ENCODE results near the gene KIF19. TPM values are rescaled to one million over a fixed set of nuclear protein-coding genes. Genes with fewer than 3 reads are reported as not detected.

KIF19 gene
- total and polyA plus RNA-seq, 10 of the 15 experiments (the other 5 are each of a cell fraction or from before 2014, with no cell fraction given): 0.06 to 0.07 TPM; not detected in 8

GRCh38 chr17:74390680-74391653 lies 64.9 kb downstream of the KIF19 start:
- H3K4me2 ChIP-seq (ENCODE audit: control insufficient read depth, insufficient read depth): no peak overlapping the region
- no peak for FAIRE-seq
- BruUV-seq (replicated peaks): no TSS peak
- 40% methylated on average over 11 of the region's 11 CpGs for WGBS (ENCODE audit: insufficient coverage, insufficient replicate concordance, low lambda C conversion rate, missing lambda C conversion rate)
- DNase-seq (ENCODE audit: low read depth, low spot score): no peak
- in situ Hi-C loops (cut with MboI): no loop called here
- H3K4me1 ChIP-seq (ENCODE audit: control insufficient read depth, insufficient read depth, low read length): no peaks in the 10 kb centered on the region
- ChIA-PET SMC1A (ENCODE audit: uncharacterized antibody, unreplicated experiment) (interaction anchor here (1.0 to 1.5 kb wide), 4 partner anchors 46 to 105 kb away, joined by 3 to 5 read pairs (median 4); no protein-coding TSS in a partner anchor), CTCF (interaction anchor here (0.7 to 2.1 kb wide), 7 partner anchors 12 to 176 kb away, joined by 3 to 7 read pairs (median 4); no protein-coding TSS in a partner anchor), POLR2A (interaction anchor here (0.6 kb wide), 1 partner anchor 67 kb away, joined by 3 read pairs; no protein-coding TSS in a partner anchor), RAD21 (ENCODE audit: unreplicated experiment) (interaction anchor here (0.7 to 1.8 kb wide), 4 partner anchors 10 to 141 kb away, joined by 3 to 6 read pairs (median 4); no protein-coding TSS in a partner anchor)
- H3K9me3 ChIP-seq (replicated peaks; ENCODE audit: control insufficient read depth, insufficient read depth, low read length): no peaks in the 10 kb centered on the region
- intact Hi-C loops (cut with micrococcal nuclease; ENCODE audit: unreplicated experiment): no loop called here
- H3K4me3 ChIP-seq: no peak overlapping the region
- no peak overlapping the region for H3K9ac ChIP-seq (ENCODE audit: control insufficient read depth, insufficient read depth, low read length)
- ATAC-seq: no peak
- H3K27ac ChIP-seq (ENCODE audit: control insufficient read depth, insufficient read depth): no peak overlapping the region
- TF ChIP-seq IRF3 (IDR thresholded peaks at IDR 0.05): no peak
- TF ChIP-seq DPF2 (IDR thresholded peaks at IDR 0.05): no peak
- H4K20me1 ChIP-seq (ENCODE audit: control insufficient read depth, insufficient read depth): no peaks in the 10 kb centered on the region
- no peaks in the 10 kb centered on the region; a peak in 1 of 4 replicates for H3K27me3 ChIP-seq (replicated peaks in 1 of 2; ENCODE audit: control insufficient read depth in 2 of 2, insufficient read depth in 2 of 2, low read length in 1 of 2)
- no peak overlapping the region for H2AFZ ChIP-seq (ENCODE audit: control insufficient read depth, low read depth, low read length)
- no peaks in the 10 kb centered on the region for H3K36me3 ChIP-seq (ENCODE audit: control insufficient read depth in 2 of 2, insufficient read depth in 2 of 2, low read length in 1 of 2)
- H3K79me2 ChIP-seq (ENCODE audit: control insufficient read depth, insufficient read depth, low read length): no peaks in the 10 kb centered on the region

GRCh38 chr17:74391771-74392170 lies 65.7 kb downstream of the KIF19 start:
- TF ChIP-seq TCF3 (IDR thresholded peaks at IDR 0.05; ENCODE audit: borderline replicate concordance, insufficient read depth, low read depth, low read length) (no peak), HDAC2 (IDR thresholded peaks at IDR 0.05) (no peak), E2F8 (IDR thresholded peaks at IDR 0.05; ENCODE audit: low read depth, partially characterized antibody) (no peak), LARP7 (IDR thresholded peaks at IDR 0.05) (no peak), BCL11A (IDR thresholded peaks at IDR 0.05; ENCODE audit: low read depth, low read length) (no peak)
- in situ Hi-C loops (cut with MboI) (no loop called here), intact Hi-C loops (cut with micrococcal nuclease; ENCODE audit: unreplicated experiment) (no loop called here)
- FAIRE-seq (no peak), DNase-seq (ENCODE audit: low read depth, low spot score) (no peak), ATAC-seq (no peak)
- ChIA-PET POLR2A (no interaction called here), RAD21 (ENCODE audit: unreplicated experiment) (interaction anchor here (0.7 to 1.8 kb wide), 3 partner anchors 11 to 141 kb away, joined by 3 to 5 read pairs (median 3); no protein-coding TSS in a partner anchor), SMC1A (ENCODE audit: uncharacterized antibody, unreplicated experiment) (interaction anchor here (1.0 to 1.5 kb wide), 4 partner anchors 45 to 105 kb away, joined by 3 to 5 read pairs (median 4); no protein-coding TSS in a partner anchor), CTCF (interaction anchor here (0.7 to 2.9 kb wide), 8 partner anchors 13 to 175 kb away, joined by 3 to 13 read pairs (median 4); partner anchors contain the start of gene GPR142)
- no peaks in the 10 kb centered on the region; a peak in 1 of 4 replicates for H3K27me3 ChIP-seq (replicated peaks in 1 of 2; ENCODE audit: control insufficient read depth in 2 of 2, insufficient read depth in 2 of 2, low read length in 1 of 2)
- no peaks in the 10 kb centered on the region for H4K20me1 ChIP-seq (ENCODE audit: control insufficient read depth, insufficient read depth)
- no peak overlapping the region for H3K9ac ChIP-seq (ENCODE audit: control insufficient read depth, insufficient read depth, low read length)
- no peak overlapping the region for H3K4me3 ChIP-seq
- H2AFZ ChIP-seq (ENCODE audit: control insufficient read depth, low read depth, low read length): no peak overlapping the region
- no peaks in the 10 kb centered on the region for H3K36me3 ChIP-seq (ENCODE audit: control insufficient read depth in 2 of 2, insufficient read depth in 2 of 2, low read length in 1 of 2)
- H3K4me1 ChIP-seq (ENCODE audit: control insufficient read depth, insufficient read depth, low read length): no peaks in the 10 kb centered on the region
- WGBS (ENCODE audit: insufficient coverage, insufficient replicate concordance, low lambda C conversion rate, missing lambda C conversion rate): 5% methylated on average over 5 of the region's 5 CpGs
- no peaks in the 10 kb centered on the region for H3K9me3 ChIP-seq (replicated peaks; ENCODE audit: control insufficient read depth, insufficient read depth, low read length)
- H3K4me2 ChIP-seq (ENCODE audit: control insufficient read depth, insufficient read depth): no peak overlapping the region
- H3K79me2 ChIP-seq (ENCODE audit: control insufficient read depth, insufficient read depth, low read length): no peaks in the 10 kb centered on the region
- no TSS peak for BruUV-seq (replicated peaks)
- H3K27ac ChIP-seq (ENCODE audit: control insufficient read depth, insufficient read depth): no peak overlapping the region
